H1 (cell line): Measurements from ENCODE around the gene TIAM2. TPM values are rescaled to one million over a fixed set of nuclear protein-coding genes. Genes with fewer than 3 reads are reported as not detected.

Experiments
- CTCF ChIA-PET: fragments of 300-600 bp; sonication (Branson Sonifier 250); formaldehyde crosslinking; loops from one replicate; lab custom pipeline; 2021; ENCODE audit not compliant: partially characterized antibody; lab: Charles Lee
- POLR2A ChIA-PET: fragments of 300-600 bp; sonication (Branson Sonifier 250); formaldehyde crosslinking; loops from one replicate; lab custom pipeline; 2021; ENCODE audit warnings: inconsistent platforms; ENCODE audit not compliant: partially characterized antibody; lab: Charles Lee
- DNase-seq, 2 experiments: peaks; one replicate each; pipeline versions ENCODE4 v3.0.0 to v3.0.0-alpha.2; 2010 to 2022; ENCODE audit warnings: low spot score in 2 of 2, low read depth in 1 of 2, mixed read lengths in 1 of 2
- FAIRE-seq: peaks from 2 replicates; lab custom pipeline; 2011; peaks lifted over from hg19 to GRCh38; lab: Jason Lieb, UNC
- H2AFZ ChIP-seq: 2 replicates; pipeline ENCODE4 v1.8.1; 2012; ENCODE audit warnings: low read length, inconsistent platforms
- H2AK5ac ChIP-seq: 2 replicates; pipeline ENCODE4 v1.6.1; 2013; ENCODE audit warnings: low read depth, low read length
- H2BK120ac ChIP-seq: replicated peaks from 2 replicates; pipeline ENCODE3; 2013; ENCODE audit warnings: low read depth, low read length, inconsistent platforms
- H2BK12ac ChIP-seq: 2 replicates; pipeline ENCODE4 v1.6.1; 2013; ENCODE audit warnings: low read depth, low read length
- H2BK15ac ChIP-seq: 2 replicates; pipeline ENCODE4 v1.6.1; 2013; ENCODE audit warnings: low read length
- H2BK20ac ChIP-seq: 2 replicates; pipeline ENCODE4 v1.6.1; 2013; ENCODE audit warnings: low read length
- H2BK5ac ChIP-seq: 2 replicates; pipeline ENCODE4 v1.6.1; 2013; ENCODE audit warnings: low read depth, low read length
- H3K14ac ChIP-seq: 2 replicates; pipeline ENCODE4 v1.6.1; 2013; ENCODE audit warnings: inconsistent platforms; ENCODE audit not compliant: insufficient read length
- H3K18ac ChIP-seq: 2 replicates; pipeline ENCODE4 v1.6.1; 2013; ENCODE audit warnings: low read length; ENCODE audit errors: extremely low read depth
- H3K23ac ChIP-seq: 2 replicates; pipeline ENCODE4 v1.6.1; 2013; ENCODE audit warnings: inconsistent platforms; ENCODE audit not compliant: insufficient read length
- H3K23me2 ChIP-seq: 2 replicates; pipeline ENCODE4 v1.6.1; 2013; ENCODE audit warnings: low read depth, low read length
- H3K27ac ChIP-seq: 2 replicates; pipeline ENCODE4 v1.6.1; 2011; ENCODE audit warnings: low read depth, low read length, inconsistent platforms
- H3K27me3 ChIP-seq, 4 experiments: replicated peaks in 1 of 4; 1 replicate in 1 of 4; 2 replicates in 3 of 4; pipeline versions ENCODE4 v1.6.1 to v1.8.1; 2011 to 2013; ENCODE audit warnings: low read length in 3 of 4, mild to moderate bottlenecking in 3 of 4, inconsistent platforms in 2 of 4, mixed read lengths in 2 of 4, moderate library complexity in 1 of 4; ENCODE audit not compliant: control insufficient read depth in 3 of 4, insufficient read depth in 3 of 4; ENCODE audit errors: extremely low read depth in 1 of 4
- H3K36me3 ChIP-seq, 4 experiments: 2 replicates each; pipeline versions ENCODE4 v1.6.1 to v1.8.1; 2011 to 2013; ENCODE audit warnings: mild to moderate bottlenecking in 4 of 4, low read length in 3 of 4, moderate library complexity in 2 of 4, control low read depth in 1 of 4, inconsistent platforms in 1 of 4; ENCODE audit not compliant: insufficient read depth in 4 of 4, control insufficient read depth in 2 of 4
- H3K4ac ChIP-seq: replicated peaks from 2 replicates; pipeline ENCODE3; 2013; ENCODE audit warnings: low read length, low read depth, mixed read lengths, inconsistent platforms; ENCODE audit not compliant: insufficient read length
- H3K4me1 ChIP-seq, 4 experiments: replicated peaks in 1 of 4; 1 replicate in 1 of 4; 2 replicates in 3 of 4; pipeline versions ENCODE4 v1.6.1 to v1.8.1; 2011 to 2013; ENCODE audit warnings: low read length in 3 of 4, inconsistent platforms in 2 of 4, mixed read lengths in 1 of 4; ENCODE audit not compliant: insufficient read depth in 4 of 4, control insufficient read depth in 3 of 4
- H3K4me2 ChIP-seq, 2 experiments: 2 replicates each; pipeline versions ENCODE4 v1.6.1 to v1.8.1; 2011 to 2013; ENCODE audit warnings: low read depth in 2 of 2, low read length in 2 of 2, control low read depth in 1 of 2, inconsistent platforms in 1 of 2, mild to moderate bottlenecking in 1 of 2; ENCODE audit not compliant: insufficient read depth in 1 of 2
- H3K4me3 ChIP-seq, 4 experiments: fragments of 200-600, 300-600 bp in 1 of 4; sonication (generic), shearing (Covaris generic), sonication (Bioruptor Twin) in 1 of 4; 2 replicates each; pipeline versions ENCODE4 v1.5.1 to v1.8.1; 2011 to 2016; ENCODE audit warnings: low read length in 4 of 4, low read depth in 3 of 4, control low read depth in 2 of 4, inconsistent platforms in 2 of 4, mild to moderate bottlenecking in 2 of 4, mixed read lengths in 1 of 4, moderate library complexity in 1 of 4; ENCODE audit not compliant: insufficient read depth in 2 of 4; ENCODE audit errors: extremely low read depth in 1 of 4
- H3K56ac ChIP-seq: replicated peaks from 2 replicates; pipeline ENCODE3; 2013; ENCODE audit warnings: low read depth, mild to moderate bottlenecking, mixed read lengths, low read length, inconsistent platforms; ENCODE audit not compliant: insufficient read length
- H3K79me1 ChIP-seq: 2 replicates; pipeline ENCODE4 v1.6.1; 2013; ENCODE audit warnings: low read depth, low read length, control low read depth
- H3K79me2 ChIP-seq, 2 experiments: 2 replicates each; pipeline versions ENCODE4 v1.6.1 to v1.8.1; 2012 to 2013; ENCODE audit warnings: low read length in 2 of 2, mild to moderate bottlenecking in 2 of 2, inconsistent platforms in 1 of 2; ENCODE audit not compliant: insufficient read depth in 2 of 2, control insufficient read depth in 1 of 2
- H3K9ac ChIP-seq, 4 experiments: replicated peaks in 1 of 4; 1 replicate in 1 of 4; 2 replicates in 3 of 4; pipeline versions ENCODE4 v1.6.1 to v1.8.1; 2011 to 2013; ENCODE audit warnings: low read depth in 3 of 4, low read length in 3 of 4, control low read depth in 2 of 4, mild to moderate bottlenecking in 2 of 4, moderate library complexity in 2 of 4, inconsistent platforms in 1 of 4; ENCODE audit errors: extremely low read depth in 1 of 4
- H3K9me3 ChIP-seq, 2 experiments: 2 replicates each; pipeline versions ENCODE4 v1.6.1 to v1.8.1; 2012 to 2013; ENCODE audit warnings: mild to moderate bottlenecking in 2 of 2, moderate library complexity in 2 of 2, control low read depth in 1 of 2, inconsistent platforms in 1 of 2, low read depth in 1 of 2, low read length in 1 of 2, mixed read lengths in 1 of 2; ENCODE audit not compliant: insufficient read depth in 2 of 2
- H4K20me1 ChIP-seq, 2 experiments: replicated peaks in 1 of 2; 2 replicates each; pipeline versions ENCODE3 to v1.8.1; 2011 to 2013; ENCODE audit warnings: inconsistent platforms in 2 of 2, low read length in 2 of 2, mild to moderate bottlenecking in 1 of 2; ENCODE audit not compliant: insufficient read depth in 2 of 2, control insufficient read depth in 1 of 2
- H4K5ac ChIP-seq: 2 replicates; pipeline ENCODE4 v1.6.1; 2013; ENCODE audit warnings: low read length, low read depth, mixed read lengths, inconsistent platforms; ENCODE audit not compliant: insufficient read length
- H4K8ac ChIP-seq: 2 replicates; pipeline ENCODE4 v1.8.0; 2013; ENCODE audit warnings: mild to moderate bottlenecking, moderate library complexity, low read length, inconsistent platforms; ENCODE audit not compliant: insufficient read depth; ENCODE audit errors: extremely low read depth
- H4K91ac ChIP-seq: replicated peaks from 2 replicates; pipeline ENCODE3; 2013; ENCODE audit warnings: low read length, mixed read lengths, inconsistent platforms; ENCODE audit not compliant: insufficient read length
- BRCA1 ChIP-seq: IDR thresholded peaks from 2 replicates; pipeline ENCODE4 v1.6.1; 2012; ENCODE audit warnings: low read depth, low read length, improper control_type of control experiment
- CEBPB ChIP-seq: IDR thresholded peaks from 2 replicates; pipeline ENCODE4 v1.6.1; 2012; ENCODE audit warnings: low read depth, low read length
- CREB1 ChIP-seq: IDR thresholded peaks from 2 replicates; pipeline ENCODE4 v1.6.1; 2012; ENCODE audit warnings: inconsistent platforms
- EP300 ChIP-seq, 2 experiments: IDR thresholded peaks; 1 replicate in 1 of 2; 2 replicates in 1 of 2; pipeline ENCODE4 v1.6.1; 2011 to 2012; ENCODE audit warnings: low read depth in 2 of 2, low read length in 2 of 2, mild to moderate bottlenecking in 2 of 2, borderline replicate concordance in 1 of 2, inconsistent platforms in 1 of 2, moderate library complexity in 1 of 2
- NRF1 ChIP-seq: IDR thresholded peaks from 2 replicates; pipeline ENCODE4 v1.6.1; 2011; ENCODE audit warnings: mild to moderate bottlenecking, low read depth, low read length, improper control_type of control experiment
- SIRT6 ChIP-seq: IDR thresholded peaks from one replicate; pipeline ENCODE4 v1.7.1; 2012; ENCODE audit warnings: low read length, inconsistent platforms
- SRF ChIP-seq: IDR thresholded peaks from 2 replicates; pipeline ENCODE4 v1.6.1; 2011; ENCODE audit warnings: mild to moderate bottlenecking, low read depth, low read length, moderate library complexity
- WGBS, 2 experiments: shearing (Covaris generic) in 1 of 2; methylation state at CpG; one replicate each; pipeline versions ENCODE4 v1.1.6 to v1.1.7; 2013 to 2015; ENCODE audit warnings: low lambda C conversion rate in 2 of 2, mixed read lengths in 2 of 2, inconsistent platforms in 1 of 2, low coverage in 1 of 2, missing lambda C conversion rate in 1 of 2; ENCODE audit not compliant: insufficient replicate concordance in 2 of 2, insufficient coverage in 1 of 2, insufficient read length in 1 of 2; ENCODE audit errors: extremely low coverage in 1 of 2, missing lambda C conversion rate in 1 of 2; 5-methylcytosine and 5-hydroxymethylcytosine counted together
- polyA plus RNA-seq, 7 experiments: library from polyadenylated mRNA; depleted of rRNA in 3 of 7; stranded (reverse) in 5 of 7; unstranded in 2 of 7; fragments of >200 nt in 5 of 7; fragments of 200-250 nt in 2 of 7; gene quantifications; 1 replicate in 5 of 7; 2 replicates in 1 of 7; 4 replicates in 1 of 7; pipeline versions ENCODE4 v1.2.1 to v1.2.3, GENCODE V29; 2011 to 2013; ENCODE audit warnings: missing spikeins in 2 of 7, mixed read lengths in 2 of 7
- total RNA-seq: library from RNA; stranded (reverse); fragmentation: NEBNext Ultra II Directional; extraction: Animal tissue kit (Norgen Biotek cat#: 25700); gene quantifications from 2 replicates; pipeline ENCODE4 v1.2.1, GENCODE V29; 2021
- TF ChIP-seq, protein P1 (sequence below): IDR thresholded peaks from 2 replicates; pipeline ENCODE4 v1.6.1; 2012; ENCODE audit warnings: inconsistent platforms

The TIAM2 gene
- total and polyA plus RNA-seq, 2 of the 8 experiments (the other 6 are each of a cell fraction or from before 2014, with no cell fraction given) = 7.4 to 23.9 TPM

DNA sequence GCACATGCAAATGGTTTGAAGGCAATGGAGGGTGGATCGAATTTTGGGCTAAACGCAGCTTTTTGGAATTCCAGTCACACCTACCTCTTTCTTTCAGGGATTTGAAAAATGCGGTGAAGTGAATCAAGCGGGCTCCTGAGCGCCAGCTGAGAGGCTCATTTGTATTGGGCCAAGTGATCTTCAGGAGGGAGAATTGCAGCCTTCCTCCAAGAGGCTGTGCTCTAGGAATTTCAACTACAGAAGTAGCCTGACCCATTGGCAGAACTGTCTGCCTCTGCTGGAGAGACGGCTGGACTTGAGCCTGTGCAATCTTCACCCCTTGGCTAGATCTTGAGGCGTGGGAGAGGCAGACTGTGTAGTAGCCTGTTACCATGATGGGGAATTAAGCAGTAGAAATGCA is 5.7 kb upstream of the TIAM2 start:
- Histone ChIP-seq H2BK15ac (no peak overlapping the region), H3K4me3 (no peak overlapping the region), H3K9me3 (no peaks in the 10 kb centered on the region), H2BK12ac (no peak overlapping the region), H4K91ac (no peak overlapping the region), H2AFZ (no peak overlapping the region), H3K27ac (no peak overlapping the region), H4K5ac (no peak overlapping the region), H3K23me2 (no peaks in the 10 kb centered on the region), H2AK5ac (no peak overlapping the region), H4K8ac (no peak overlapping the region), H3K36me3 (no peaks in the 10 kb centered on the region), H3K56ac (no peak overlapping the region), H2BK5ac (no peak overlapping the region), H3K4me1 (no peaks in the 10 kb centered on the region; a peak in 4 of 7 replicates), H2BK120ac (no peak overlapping the region), H3K23ac (no peak overlapping the region), H3K4ac (no peak overlapping the region), H3K79me2 (no peaks in the 10 kb centered on the region), H3K14ac (no peak overlapping the region), H2BK20ac (no peak overlapping the region; the same call in 1 of the 2 replicates), H3K4me2 (no peak overlapping the region), H4K20me1 (no peaks in the 10 kb centered on the region), H3K79me1 (no peaks in the 10 kb centered on the region), H3K9ac (no peak overlapping the region), H3K27me3 (peaks cover 0 to 2% (median 0%) of the 10 kb centered on the region in 4 experiments; a peak in 1 of 7 replicates), H3K18ac (no peak overlapping the region)
- DNase-seq (no peak), FAIRE-seq (no peak)
- TF ChIP-seq CEBPB (no peak), BRCA1 (no peak), NRF1 (no peak), CREB1 (no peak), SRF (no peak), EP300 (IDR thresholded peaks at IDR 0.05; ENCODE audit: borderline replicate concordance in 1 of 2, low read depth in 2 of 2, low read length in 2 of 2) (no peak), SIRT6 (no peak)
- TF ChIP-seq, protein P1, sequence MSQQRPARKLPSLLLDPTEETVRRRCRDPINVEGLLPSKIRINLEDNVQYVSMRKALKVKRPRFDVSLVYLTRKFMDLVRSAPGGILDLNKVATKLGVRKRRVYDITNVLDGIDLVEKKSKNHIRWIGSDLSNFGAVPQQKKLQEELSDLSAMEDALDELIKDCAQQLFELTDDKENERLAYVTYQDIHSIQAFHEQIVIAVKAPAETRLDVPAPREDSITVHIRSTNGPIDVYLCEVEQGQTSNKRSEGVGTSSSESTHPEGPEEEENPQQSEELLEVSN = no peak
- 85% methylated on average over 7 of the region's 7 CpGs; no CpG with 5 or more reads in 1 of the 2 experiments for WGBS, 2 experiments
- POLR2A ChIA-PET = interaction anchor here (0.9 kb wide), 1 partner anchor 10 kb away, joined by 3 read pairs; no protein-coding TSS in a partner anchor
- CTCF ChIA-PET = interaction anchor here (0.7 to 1.9 kb wide), 5 partner anchors 8 to 312 kb away, joined by 3 to 6 read pairs (median 4); no protein-coding TSS in a partner anchor
